CD4-positive, alpha-beta T cell treated with Interleukin-17A for 1 hour (primary cell): Measurements from ENCODE around the gene TBC1D1.

Experiments used
- DNase-seq: peaks from one replicate; pipeline ENCODE4 v3.0.0-alpha.2; 2020

The TBC1D1 gene

DNA sequence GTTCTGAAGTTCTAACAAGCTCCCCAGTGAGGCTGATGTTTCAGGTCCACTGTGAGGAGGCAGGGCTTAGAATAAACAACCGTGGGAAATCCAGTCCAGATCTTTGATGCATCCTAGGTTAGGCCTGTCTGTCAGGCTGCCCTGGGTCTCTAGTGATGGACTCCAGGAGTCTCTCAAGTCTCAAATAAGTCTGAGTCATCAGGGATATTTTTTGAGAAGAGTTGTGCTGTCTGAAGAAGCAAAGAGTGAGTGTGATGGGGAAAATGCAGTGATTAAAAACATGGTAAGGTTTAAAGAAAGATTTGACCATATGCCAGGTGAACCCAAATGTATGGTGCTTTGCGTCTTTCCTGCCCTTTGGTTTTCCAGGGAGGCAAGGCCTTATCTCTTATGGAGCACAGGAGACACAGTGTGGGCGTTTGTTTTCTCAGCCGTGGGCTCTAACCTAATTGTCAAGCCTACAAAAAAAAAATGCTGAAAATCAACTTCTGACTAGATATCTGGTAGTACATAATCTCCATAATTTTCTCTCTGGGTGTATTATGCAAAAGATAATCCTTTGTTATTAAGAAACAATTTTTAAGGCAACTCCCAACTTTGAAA is 170.0 kb downstream of the TBC1D1 start:
- DNase-seq = no peak

DNA sequence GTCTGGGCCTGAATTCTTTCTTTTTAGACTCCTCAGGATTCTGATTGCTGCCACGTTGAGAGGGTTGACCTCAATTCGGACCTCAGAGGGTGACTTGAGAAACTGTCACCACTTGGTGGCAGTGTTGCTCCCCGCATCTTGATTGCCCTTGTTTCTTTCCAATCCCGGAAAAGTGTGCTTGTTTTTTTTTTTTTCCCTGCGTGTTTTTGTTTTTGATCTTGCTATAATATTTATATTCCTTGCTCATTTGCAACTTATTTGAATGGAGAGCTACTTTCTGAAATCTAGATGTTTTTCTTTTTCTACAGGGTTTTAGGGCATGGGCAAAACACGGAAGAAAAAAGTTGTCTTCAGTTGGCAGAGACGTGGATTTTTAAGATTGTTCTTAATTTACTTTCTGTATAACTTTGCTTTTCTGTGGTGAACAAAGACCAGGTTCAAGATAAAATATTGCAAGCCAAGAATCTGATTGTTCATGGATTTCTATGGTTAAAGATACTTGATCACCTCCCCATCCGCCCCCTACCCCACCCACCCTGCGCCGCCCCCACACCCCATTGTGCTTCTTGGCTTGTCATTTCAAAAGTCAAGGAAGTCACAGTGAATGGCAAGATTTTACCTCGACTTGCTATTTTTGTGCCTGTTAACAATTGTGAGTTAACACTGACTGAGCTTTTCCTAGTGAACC is 171.3 kb downstream of the TBC1D1 start:
- peak; percentile 71 for DNase-seq

DNA sequence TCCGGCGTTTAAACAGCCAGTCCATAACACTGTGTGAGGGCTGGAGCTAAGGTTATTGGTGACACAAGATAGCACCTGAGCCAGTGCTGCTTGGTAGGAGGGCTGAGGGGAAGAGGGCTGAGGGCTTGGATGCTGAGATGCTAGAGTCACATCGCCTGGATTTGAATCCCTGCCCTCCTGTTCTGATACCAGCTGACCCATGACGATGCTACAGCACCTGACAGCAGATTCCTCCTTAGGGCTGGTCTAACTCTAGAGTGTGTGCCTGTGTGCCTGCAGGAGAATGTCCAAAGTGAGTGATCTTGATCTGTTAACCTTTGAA is 171.9 kb downstream of the TBC1D1 start:
- no peak for DNase-seq

DNA sequence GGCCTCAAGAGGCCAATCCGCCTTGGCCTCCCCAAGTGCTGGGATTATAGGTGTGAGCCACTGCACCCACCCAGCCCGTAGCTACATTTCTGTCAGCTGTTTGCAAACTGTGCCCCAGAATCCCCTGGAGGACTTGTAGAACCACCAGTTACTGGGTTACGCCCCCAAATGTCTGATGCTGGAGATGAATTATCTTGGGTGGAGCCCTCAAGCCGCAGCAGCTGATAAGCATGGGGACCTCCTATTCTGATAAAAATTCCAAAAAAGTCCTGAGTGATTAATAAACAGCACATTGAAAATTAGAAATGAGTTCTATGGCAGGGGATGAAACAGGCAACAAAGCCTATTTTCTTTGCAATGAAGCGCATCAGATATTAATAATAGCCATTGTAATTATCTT is 174.3 kb downstream of the TBC1D1 start:
- DNase-seq = no peak

DNA sequence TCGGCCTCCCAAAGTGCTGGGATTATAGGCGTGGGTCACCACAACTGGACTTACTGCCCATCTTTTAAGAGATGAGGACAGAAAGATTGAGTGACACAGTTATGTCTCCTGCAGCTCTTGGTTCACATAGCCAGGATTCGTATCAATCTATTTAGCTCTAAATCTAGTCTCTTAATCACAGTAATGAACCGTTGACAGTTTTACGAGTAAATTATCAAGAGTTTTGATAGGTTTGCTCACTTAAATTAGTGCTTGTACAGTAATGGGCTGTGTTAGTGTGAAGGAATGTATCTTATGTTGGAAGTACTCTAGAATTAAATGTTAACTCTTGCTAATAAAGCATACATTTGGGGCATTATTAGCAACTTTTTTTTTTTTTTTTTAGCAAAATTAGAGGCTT is 175.0 kb downstream of the TBC1D1 start:
- DNase-seq = no peak

DNA sequence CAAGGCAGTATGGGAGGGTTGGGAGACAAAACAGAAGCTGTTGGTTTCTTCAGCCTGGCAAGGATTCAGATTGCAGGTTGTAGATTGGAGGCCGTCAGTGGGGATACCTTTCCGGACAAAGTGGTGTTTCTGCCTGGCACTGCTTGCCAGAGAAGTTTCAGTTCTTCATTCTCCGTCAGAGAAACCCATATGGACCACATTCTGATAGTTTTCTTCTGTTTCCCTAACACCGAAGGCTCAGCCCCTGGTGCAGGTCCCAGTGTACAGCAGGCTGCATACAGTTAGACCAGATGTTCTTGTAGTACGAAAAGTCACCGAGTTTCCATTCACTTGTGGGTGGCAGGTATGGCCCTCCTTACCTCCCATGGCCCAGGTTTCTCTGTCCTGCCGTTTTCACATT is 176.6 kb downstream of the TBC1D1 start:
- no peak for DNase-seq

DNA sequence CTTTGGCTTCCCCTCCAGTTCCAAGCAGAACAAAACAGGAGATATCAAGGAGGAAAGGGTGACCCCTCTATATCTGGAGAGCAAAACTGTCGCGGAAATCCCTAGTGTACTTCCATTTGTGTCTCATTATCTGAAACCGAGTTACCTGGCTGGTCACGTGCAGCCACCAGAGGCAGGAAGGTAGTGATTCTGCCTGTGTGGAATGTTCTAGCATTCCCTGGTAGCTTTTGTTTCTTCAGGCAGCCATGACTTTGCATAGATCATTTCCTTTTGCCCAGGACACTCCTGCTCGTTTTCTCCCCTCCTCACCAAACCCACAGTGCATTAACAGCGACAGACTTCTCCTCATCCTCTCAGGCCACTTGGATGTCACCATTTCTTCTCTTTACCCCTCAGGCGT is 177.2 kb downstream of the TBC1D1 start:
- DNase-seq = no peak

DNA sequence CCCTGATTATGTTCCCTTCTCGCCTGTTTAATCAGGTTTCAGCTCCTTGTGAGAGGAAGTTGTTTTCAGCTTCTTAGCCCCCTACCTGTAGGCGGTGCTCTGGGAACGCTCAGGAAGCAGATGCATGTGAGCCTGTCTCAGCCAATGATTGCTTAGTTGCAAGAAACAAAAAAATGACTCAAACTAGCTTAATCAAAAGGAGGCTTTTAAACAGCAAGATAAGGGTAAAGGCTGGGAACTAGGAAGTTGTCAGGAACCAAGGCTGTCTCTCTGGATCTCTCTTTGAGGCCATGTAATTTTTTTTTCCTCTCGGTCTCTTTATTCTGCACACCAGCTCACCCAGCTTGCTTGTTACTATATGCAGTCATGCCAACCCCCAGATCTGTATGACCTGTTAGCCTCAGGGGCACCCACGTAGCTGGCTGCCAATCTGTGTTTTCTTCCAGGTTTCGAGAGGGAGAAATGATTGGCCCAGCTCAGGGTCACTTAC is 178.4 kb downstream of the TBC1D1 start:
- peak; percentile 42 for DNase-seq

DNA sequence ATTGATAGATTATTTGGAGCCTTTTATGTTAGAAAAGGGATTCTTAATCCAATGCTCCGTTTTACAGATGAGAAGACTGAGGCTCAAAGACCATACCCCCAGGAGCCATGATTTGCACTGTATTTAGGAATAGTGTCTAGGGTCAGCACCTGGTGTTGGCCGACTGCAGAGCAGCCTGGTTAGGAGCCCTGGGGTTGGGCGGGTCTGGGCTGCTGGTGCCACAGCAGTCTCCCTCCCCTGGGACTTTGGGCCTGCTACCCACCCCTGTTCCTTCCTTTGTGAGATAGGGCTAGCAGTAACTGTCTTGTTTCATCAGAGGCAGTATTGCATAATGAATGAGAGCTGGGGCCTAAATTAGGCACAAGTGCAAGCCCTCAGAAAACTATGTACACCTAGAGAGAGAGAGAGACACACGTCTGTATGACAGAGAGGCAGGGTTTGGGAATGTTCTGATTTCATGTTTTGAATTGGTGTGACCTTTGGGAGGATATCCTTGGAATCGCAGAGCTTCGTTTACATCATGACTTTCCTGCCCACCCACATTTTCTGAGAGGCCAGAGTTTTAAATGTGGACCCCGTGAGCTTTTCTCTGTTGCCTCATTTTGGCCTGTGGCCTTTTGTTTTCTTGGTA is 181.0 kb downstream of the TBC1D1 start:
- no peak for DNase-seq

DNA sequence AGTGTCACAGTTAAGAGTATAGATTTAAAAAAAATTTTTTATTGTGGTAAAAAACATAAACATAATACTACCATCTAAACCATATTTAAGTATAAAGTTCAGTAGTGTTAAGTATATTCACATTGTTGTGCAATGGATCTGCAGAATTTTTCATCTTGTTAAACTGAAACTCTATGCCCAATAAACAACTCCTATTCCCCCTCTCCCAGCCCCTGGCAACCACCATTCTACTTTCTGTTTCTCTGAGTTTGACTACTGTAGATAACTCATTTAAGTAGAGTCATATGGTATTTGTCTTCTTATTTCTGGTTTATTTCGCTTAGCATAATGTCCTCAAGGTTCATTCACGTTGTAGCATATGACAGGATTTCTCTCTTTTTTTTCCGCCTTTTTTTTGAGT is 181.7 kb downstream of the TBC1D1 start:
- no peak for DNase-seq

DNA sequence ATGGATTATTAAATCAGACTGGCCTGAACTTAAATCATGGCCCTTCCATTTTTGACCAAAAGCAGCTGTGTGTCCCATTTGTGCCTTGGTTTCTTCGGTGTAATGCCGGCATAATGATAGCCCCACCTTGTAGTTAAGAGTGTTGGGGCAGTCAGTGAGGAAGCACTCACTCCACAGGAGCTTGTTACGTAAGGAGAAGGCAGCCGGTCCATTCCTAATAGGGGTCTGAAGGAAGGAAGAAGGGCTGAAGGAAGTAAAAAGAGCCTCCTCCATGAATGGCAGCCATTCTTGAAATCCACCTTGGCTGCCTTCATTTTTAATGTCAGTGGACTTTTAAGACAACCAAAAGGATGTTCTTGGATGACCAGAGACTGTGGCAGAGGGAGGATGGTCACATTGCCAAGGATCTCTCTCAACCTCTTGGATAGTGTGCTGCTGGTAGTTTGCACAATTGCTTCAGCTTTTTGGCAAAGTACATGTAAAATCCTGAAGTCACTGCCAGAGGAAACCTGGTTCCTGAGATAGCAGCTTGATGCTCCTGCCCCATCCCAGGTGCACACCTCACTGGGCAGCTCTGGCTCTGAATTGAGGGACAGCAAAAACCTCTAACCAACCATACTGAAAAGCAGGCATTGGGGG is 182.8 kb downstream of the TBC1D1 start:
- no peak for DNase-seq

DNA sequence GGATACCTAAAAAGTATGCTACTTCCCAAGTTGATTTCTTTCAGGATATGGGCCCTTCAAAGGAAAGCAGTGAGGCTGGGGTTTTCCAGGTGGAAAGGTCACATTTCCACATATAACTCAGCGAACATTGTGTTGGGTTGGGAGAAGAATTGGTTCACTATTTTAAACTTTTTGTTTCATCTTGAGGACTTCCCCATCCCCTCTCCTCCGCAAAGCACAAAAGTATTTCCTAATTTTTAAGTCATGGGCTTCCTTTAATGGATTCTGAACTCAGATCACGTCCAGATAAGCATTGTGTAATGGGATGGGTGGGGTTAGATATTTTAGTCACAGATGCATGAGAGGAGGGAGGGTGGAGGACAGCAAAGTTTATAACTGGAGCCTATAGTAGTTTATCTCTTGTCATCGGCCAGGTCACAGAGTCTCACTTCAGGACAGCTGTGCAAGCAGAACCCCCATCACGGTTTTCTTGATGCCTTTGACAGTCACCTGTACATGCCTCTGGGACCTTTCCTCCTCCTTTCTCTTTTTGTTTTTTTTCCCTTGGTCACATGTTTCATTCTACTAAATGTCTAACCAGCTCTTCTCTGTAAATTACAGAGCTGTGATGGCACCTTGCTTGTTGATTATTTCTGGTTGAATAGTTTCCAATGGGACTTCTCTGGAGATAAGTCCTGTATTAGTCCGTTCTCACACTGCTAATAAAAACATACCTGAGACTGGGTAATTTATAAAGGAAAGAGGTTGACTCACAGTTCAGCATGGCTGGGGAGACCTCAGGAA is 184.7 kb downstream of the TBC1D1 start:
- peak; percentile 22 for DNase-seq

DNA sequence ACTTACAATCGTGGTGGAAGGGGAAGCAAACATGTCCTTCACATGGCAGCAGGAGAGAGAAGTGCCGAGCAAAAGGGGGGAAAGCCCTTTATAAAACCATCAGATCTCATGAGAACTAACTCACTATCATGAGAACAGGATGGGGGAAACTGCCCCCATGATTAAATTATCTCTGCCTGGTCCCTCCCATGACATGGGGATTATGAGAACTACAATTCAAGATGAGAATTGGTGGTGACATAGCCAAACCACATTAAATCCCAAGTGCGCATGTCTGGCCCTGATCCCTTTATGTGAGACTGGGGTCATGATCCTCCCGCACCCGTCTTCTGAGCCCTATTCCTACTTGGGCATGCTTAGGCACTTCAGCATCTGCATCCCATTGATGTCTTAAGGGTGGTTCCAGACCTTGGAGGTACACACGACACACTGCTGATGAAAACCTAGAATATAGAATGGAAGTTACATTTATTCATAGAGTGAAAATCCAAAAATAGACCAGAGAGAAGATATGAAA is 185.3 kb downstream of the TBC1D1 start:
- DNase-seq = no peak

DNA sequence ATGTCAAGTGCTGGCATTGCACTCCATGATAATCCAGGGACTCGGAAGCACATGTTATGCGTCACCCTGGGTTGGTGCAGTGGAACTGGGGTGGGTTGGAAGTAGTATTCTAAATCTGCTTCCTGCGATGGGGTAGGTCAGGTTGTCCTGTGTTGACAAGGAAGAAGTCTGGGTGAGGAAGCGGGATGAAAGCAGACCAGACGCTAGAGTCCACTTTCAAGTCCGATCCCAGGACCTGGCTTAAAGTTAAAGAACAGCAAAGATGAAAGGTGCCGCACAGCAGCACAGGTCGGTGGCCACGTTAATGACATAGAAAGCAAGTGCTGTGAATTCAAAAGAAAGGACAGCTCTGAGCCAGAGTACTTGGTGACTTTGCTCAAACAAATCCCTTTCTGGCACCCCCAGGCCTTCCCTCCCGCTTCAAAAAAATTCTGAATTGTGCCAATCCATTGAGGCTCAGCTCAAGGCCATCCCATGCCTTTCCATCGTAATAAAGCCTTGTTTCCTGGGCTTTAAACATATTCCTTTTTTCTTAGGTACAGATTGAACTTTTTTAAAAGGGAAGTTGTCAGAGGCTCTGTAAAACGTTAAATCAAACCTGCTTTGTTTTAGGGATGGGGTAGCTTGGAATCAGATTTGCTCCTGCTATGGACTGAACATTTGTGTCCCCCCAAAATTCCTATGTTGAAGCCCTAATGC is 187.1 kb downstream of the TBC1D1 start:
- DNase-seq = no peak

DNA sequence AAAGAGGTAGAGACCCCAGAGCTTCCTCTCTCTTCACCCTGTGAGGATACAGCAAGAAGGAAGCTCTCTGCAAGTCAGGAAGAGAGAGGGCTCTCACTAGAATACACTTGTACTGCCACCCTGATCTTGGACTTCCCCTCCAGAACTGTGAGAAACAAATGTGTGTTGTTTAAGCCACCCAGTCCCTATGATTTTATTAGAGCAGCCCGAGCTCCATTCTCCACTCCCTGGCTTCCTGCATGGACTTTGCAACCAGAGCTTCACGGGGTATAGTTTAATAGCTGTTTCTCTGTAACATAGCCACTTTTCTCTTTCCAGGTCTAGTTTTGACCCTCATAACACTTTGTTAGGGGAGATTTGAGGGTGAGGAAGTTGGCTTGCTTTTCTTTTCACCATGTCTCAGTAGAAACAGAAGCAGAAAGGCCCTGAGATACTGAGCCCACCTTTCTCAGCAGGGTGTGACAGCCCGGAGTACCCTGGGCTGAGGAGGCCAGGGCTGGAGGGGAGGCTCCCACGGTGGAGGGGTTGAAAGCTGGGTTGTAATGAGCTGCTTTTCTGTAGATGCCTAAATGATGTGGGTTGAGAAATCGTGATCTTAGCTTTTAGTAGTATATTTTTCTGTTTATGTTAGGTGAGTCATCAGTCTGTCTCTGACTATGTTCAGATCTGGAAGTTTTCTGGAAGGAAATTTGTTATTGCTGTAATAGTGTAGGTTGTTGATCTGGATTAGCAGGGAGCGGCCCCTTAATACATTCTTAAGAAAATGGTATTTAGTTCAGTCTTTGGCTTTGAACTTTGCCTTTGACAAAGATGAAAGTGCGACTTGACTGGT is 187.9 kb downstream of the TBC1D1 start:
- no peak for DNase-seq

DNA sequence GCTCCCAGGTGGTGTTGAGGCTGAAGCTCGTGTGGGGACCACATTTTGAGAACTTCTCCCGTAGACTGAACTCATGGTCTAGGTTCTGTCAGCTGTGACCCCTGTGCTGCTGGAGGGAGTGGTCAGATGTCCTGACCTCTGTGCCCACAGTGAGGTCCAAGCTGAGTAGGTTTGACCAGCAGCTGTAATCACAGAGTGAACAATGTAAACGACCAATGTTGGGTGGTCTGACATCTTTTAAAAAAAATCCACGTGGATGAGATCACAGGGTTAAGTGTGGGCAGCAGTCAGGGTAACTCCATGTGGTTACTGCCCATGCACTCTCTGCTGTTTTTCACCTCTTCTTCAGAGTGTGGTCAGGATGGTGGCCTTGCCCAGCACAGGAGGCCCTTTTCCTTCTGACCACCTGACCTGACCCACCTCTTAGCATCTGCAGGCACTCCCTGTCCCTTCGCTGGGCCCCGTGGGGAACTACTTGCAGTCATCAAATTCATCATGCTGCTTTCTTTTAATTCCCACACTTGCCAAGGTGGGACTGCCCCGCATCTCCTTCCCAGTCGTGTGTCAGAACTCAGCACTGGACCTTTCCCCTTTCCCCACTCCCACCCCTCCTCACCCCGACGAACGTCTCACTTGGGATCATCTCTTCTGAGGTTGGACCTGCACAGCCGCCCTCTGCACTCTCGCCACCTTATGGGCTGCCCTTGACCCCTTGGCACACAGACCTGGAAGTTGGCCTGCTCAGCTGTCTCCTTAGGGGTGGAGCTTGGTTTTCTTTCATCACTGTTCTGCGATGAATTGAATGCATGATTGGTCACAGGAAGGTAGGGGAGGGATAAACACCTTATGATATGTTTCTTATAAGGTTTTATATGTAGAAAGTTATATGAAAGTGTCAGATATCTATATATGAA is 189.4 kb downstream of the TBC1D1 start:
- DNase-seq = no peak

DNA sequence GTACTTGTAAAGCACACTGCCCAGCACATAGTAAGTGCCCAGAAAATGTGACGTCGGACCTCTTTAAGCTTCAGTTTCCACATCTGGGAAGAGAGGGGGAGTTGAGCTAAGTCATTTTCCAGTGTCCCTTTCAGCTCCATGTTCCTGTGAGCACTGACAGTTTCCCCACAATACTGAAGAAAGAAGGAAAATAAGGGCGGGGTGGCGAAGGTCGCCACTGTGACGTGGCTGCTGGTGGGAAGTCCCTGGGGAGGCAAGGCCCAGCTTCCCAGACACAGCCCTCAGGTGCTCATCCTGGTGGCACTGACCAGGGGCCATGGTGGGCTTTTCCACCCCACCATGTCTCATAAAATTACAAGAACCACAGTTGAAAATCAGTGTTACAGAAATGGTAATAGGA is 191.1 kb downstream of the TBC1D1 start:
- DNase-seq = no peak

DNA sequence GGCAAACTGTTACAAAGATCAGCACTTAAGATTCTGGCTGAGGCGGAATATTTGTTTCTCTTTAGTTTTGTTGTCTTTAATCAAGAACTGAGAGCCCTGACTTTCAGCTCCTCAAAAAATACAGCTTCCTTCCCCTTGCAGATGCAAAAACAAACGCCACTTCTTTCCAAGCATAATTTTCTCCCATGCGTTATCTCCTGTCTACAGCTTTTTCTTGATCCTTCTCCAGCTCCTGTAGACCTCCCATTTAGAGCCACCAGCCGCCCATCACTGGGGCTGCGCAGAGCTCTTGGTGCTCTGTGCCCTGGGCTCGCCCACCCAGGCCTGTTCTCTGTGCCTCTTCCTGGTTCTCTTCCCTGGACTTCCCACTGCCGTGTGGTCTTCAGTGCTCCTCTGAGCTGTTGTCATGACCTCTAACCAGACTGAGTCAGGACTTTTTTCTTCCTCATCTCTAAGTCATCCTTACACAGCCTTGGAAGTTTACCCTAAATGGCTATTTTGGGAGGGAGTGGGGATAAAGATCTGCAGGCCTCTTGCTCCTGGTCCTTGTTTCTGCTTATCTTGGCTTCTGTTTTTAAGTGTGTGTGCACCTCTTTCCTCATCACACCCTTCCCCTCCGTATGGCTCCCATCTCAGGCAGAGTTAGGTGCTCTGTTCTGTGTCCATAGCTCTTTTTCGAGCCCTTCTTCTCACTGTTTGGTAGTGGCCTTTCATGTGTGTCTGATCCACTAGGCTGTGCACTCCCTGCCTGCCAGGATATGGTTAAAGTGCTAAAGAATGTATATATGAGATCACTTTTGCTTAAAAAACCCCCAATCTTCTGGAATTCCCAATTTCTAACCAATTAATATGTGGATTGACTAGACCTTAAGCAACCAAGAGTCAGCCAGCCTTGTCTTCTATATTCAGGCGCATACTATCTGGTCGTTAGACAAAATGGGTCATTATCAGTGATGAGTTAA is 191.8 kb downstream of the TBC1D1 start:
- no peak for DNase-seq
